Naive thymus-derived CD8-positive, alpha-beta T cell (primary cell): ENCODE results near the gene LDLRAD4. TPM values are rescaled to one million over a fixed set of nuclear protein-coding genes. Genes with fewer than 3 reads are reported as not detected.

Experiments used
- ATAC-seq, 2 donors: fragments of 150-1000 bp; cut with Tn5 transposase in 1 of 2; sonication (Bioruptor Pico), chemical (Tn5 transposase) in 1 of 2; 1 replicate in 1 of 2; 2 replicates in 1 of 2; pipeline ENCODE4 v1.10.0; 2021; ENCODE audit warnings: mild to moderate bottlenecking in 2 of 2, moderate library complexity in 2 of 2
- POLR2A ChIA-PET: fragments of 350-600 bp; sonication (Branson Sonifier 250); formaldehyde crosslinking; loops from one replicate; lab custom pipeline; 2021; ENCODE audit warnings: antibody characterized with exemption; lab: Charles Lee
- DNase-seq, 10 donors: peaks; one replicate each; pipeline versions ENCODE4 v3.0.0 to v3.0.0-alpha.2; 2020 to 2022
- H3K27ac Mint-ChIP-seq, 10 donors: one replicate each; pipeline ENCODE4 v1.8.0; 2020 to 2022; ENCODE audit warnings: mild to moderate bottlenecking in 10 of 10, mixed read lengths in 10 of 10, moderate library complexity in 4 of 10, inconsistent platforms in 1 of 10
- H3K27me3 Mint-ChIP-seq, 5 donors: one replicate each; pipeline ENCODE4 v1.8.0; 2021 to 2022; ENCODE audit warnings: mixed read lengths in 5 of 5
- H3K36me3 Mint-ChIP-seq, 3 donors: one replicate each; pipeline ENCODE4 v1.8.0; 2020 to 2022; ENCODE audit warnings: mixed read lengths in 3 of 3, mild to moderate bottlenecking in 2 of 3, inconsistent platforms in 1 of 3
- H3K4me1 Mint-ChIP-seq, 4 donors: one replicate each; pipeline ENCODE4 v1.8.0; 2021 to 2022; ENCODE audit warnings: mixed read lengths in 4 of 4
- H3K4me3 Mint-ChIP-seq, 10 donors: one replicate each; pipeline ENCODE4 v1.8.0; 2020 to 2022; ENCODE audit warnings: mild to moderate bottlenecking in 10 of 10, mixed read lengths in 10 of 10, moderate library complexity in 6 of 10, inconsistent platforms in 1 of 10
- H3K9me3 Mint-ChIP-seq, 9 donors: one replicate each; pipeline ENCODE4 v1.8.0; 2020 to 2022; ENCODE audit warnings: mixed read lengths in 9 of 9, mild to moderate bottlenecking in 3 of 9, inconsistent platforms in 1 of 9, moderate library complexity in 1 of 9
- polyA plus RNA-seq, 3 donors: library from polyadenylated mRNA; unstranded; fragments of 300-500 nt; fragmentation: Illumina TruSeq; gene quantifications; one replicate each; pipeline ENCODE4 v1.2.3, GENCODE V29; 2021
- total RNA-seq, 8 experiments: library from RNA in 2 of 8; stranded (reverse) in 2 of 8; gene quantifications; one replicate each; pipeline ENCODE4 v1.2.3 and lab custom pipeline; 2021 to 2026

LDLRAD4 gene
- total and polyA plus RNA-seq, 5 experiments from 2014 or later, result 11.4 to 56.8 (median 17.6) TPM

- H3K4me3 Mint-ChIP-seq, result no peak overlapping the region
- DNase-seq, result no peak
- peaks cover 0 to 11% (median 1%) of the 10 kb centered on the region in 3 donors for H3K36me3 Mint-ChIP-seq
- H3K27me3 Mint-ChIP-seq, result no peaks in the 10 kb centered on the region
- no peaks in the 10 kb centered on the region for H3K9me3 Mint-ChIP-seq
- ATAC-seq, result no peak
- POLR2A ChIA-PET, result interaction anchor here (1.3 kb wide), 1 partner anchor 10 kb away, joined by 3 read pairs; no protein-coding TSS in a partner anchor
- peak overlapping the region in 1 of 10 donors; percentile 6 for H3K27ac Mint-ChIP-seq
- peaks cover 8 to 31% (median 25%) of the 10 kb centered on the region in 4 donors for H3K4me1 Mint-ChIP-seq
These were observed 403.5 kb downstream of the LDLRAD4 start for GRCh38 chr18:13621886-13622619.

DNA sequence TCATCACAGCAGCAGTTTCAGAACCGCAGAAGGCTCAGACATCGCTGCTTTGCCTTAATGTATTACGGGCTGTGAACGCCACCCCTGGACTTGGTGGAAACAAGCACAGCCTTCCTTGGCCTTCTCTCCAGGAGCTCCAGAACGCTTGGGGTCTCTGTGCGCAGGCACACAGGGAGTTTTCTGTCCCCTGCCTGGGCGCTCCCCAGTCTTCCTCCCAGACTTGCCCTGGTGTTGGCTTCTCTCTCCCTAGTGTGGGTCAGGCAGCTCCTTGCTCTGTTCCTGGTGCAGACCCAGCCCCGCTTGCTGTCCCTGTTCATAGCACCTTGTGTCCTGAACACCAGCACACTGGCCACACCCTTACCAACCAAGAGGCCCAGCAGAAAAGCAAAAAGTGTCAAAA, 404.2 kb downstream of the LDLRAD4 start:
- H3K27me3 Mint-ChIP-seq, result no peaks in the 10 kb centered on the region
- H3K27ac Mint-ChIP-seq, result peak overlapping the region in 1 of 10 donors; percentile 56
- no peak for ATAC-seq

GRCh38 chr18:13623348-13623747, 404.8 kb downstream of the LDLRAD4 start:
- H3K27me3 Mint-ChIP-seq, result no peaks in the 10 kb centered on the region
- H3K27ac Mint-ChIP-seq, result peak overlapping the region in 3 of 10 donors; percentile 43 to 61 (median 56)
- DNase-seq, result no peak
- no peaks in the 10 kb centered on the region for H3K9me3 Mint-ChIP-seq
- no peak for ATAC-seq
- H3K36me3 Mint-ChIP-seq, result peaks cover 0 to 11% (median 0%) of the 10 kb centered on the region in 3 donors
- peaks cover 8 to 25% (median 18%) of the 10 kb centered on the region in 4 donors for H3K4me1 Mint-ChIP-seq
- POLR2A ChIA-PET, result no interaction called here
- no peak overlapping the region for H3K4me3 Mint-ChIP-seq

More for the DNA sequence above, 404.2 kb downstream of the LDLRAD4 start:
- Mint-ChIP-seq H3K4me1 (peaks cover 8 to 25% (median 19%) of the 10 kb centered on the region in 4 donors), H3K9me3 (no peaks in the 10 kb centered on the region), H3K4me3 (no peak overlapping the region), H3K36me3 (peaks cover 0 to 11% (median 1%) of the 10 kb centered on the region in 3 donors)
- no peak for DNase-seq
- POLR2A ChIA-PET, result no interaction called here

- H3K4me1 Mint-ChIP-seq, result peaks cover 9 to 27% (median 18%) of the 10 kb centered on the region in 4 donors
- no peak overlapping the region for H3K4me3 Mint-ChIP-seq
- no peaks in the 10 kb centered on the region for H3K9me3 Mint-ChIP-seq
- H3K27me3 Mint-ChIP-seq, result no peaks in the 10 kb centered on the region
- H3K36me3 Mint-ChIP-seq, result peaks cover 0 to 11% (median 0%) of the 10 kb centered on the region in 3 donors
- DNase-seq (no peak), ATAC-seq (no peak)
- POLR2A ChIA-PET, result no interaction called here
- H3K27ac Mint-ChIP-seq, result peak overlapping the region in 1 of 10 donors; percentile 61
These were observed 405.3 kb downstream of the LDLRAD4 start for GRCh38 chr18:13623871-13624270.

DNA sequence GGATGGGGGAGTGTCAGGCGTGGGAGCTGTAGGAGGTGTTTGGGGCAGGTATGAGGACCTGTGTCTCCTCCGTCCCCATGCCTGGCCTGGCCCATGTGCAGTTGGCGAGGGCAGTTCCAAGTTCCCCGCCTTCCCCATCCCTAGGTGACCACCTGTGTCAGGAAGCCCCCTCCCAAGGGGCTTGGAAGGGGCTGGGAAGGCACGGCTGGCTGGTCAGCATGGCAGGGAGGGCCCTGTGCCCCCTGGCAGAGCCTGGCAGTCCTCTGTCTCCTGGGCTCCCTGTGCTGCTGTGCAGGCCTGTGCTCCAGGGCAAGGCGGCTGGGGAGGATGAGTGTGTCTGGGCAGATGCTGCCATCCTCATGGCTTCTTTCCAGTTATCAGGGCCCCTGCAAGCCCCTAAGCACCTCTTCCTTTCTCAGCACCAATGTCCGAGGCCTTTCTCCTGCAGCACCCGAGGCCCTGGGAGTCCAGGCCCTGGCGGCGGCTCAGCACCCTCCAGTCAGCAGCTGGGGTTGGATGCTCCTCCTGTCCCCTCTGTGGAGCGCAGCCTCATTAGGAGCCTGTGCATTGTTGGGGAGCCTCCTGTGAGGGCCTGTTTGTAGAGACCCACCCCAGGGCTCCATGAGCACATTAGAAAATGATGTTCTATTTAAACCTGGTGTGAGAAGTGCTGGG, 406.1 kb downstream of the LDLRAD4 start:
- DNase-seq (no peak), ATAC-seq (no peak)
- Mint-ChIP-seq H3K36me3 (peaks cover 0 to 11% (median 0%) of the 10 kb centered on the region in 3 donors), H3K4me1 (peaks cover 9 to 33% (median 22%) of the 10 kb centered on the region in 4 donors), H3K4me3 (no peak overlapping the region), H3K27me3 (no peaks in the 10 kb centered on the region), H3K9me3 (no peaks in the 10 kb centered on the region), H3K27ac (peak overlapping the region in 5 of 10 donors; percentile 8 to 69 (median 56))
- POLR2A ChIA-PET, result no interaction called here

GRCh38 chr18:13625355-13625754, 406.8 kb downstream of the LDLRAD4 start:
- peaks cover 14 to 35% (median 25%) of the 10 kb centered on the region in 4 donors for H3K4me1 Mint-ChIP-seq

DNA sequence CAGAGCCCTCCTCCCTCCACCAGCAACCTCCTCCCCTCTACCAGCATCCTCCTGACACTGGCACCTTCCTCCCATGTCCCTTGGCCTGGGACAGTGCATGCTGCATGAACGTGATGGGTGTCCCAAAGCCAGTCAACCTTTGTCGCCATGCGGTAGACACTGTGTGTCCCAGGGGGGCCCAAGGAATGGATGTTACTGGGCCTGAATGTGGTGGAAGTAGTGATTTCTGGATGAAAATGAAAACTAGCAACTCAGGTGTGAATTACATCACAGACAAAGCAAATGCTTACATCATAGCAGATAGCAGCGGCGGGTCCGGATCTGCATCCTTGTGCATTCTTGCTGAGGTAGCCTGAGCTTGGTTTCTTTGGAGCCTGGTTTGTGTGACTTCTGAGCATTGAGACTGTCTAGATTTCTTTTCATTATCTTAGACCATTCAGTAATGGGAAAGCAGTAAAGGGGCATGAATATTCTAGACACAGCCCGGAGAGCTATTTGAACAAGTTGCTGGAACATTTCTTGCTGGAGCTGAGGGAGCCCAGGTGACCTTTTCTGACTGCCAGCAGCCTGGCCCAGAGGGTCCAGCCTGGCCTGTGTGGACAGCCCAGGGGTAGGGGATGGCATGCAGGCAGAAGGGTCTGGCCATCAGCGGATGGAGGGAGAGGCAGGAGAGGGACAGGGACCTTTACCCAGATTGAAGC, 407.4 kb downstream of the LDLRAD4 start:
- peaks cover 0 to 9% (median 0%) of the 10 kb centered on the region in 3 donors for H3K36me3 Mint-ChIP-seq
- H3K4me3 Mint-ChIP-seq, result no peak overlapping the region
- H3K27ac Mint-ChIP-seq, result peak overlapping the region in 8 of 10 donors; percentile 19 to 86 (median 56)
- no peaks in the 10 kb centered on the region for H3K9me3 Mint-ChIP-seq
- H3K4me1 Mint-ChIP-seq, result peaks cover 14 to 33% (median 24%) of the 10 kb centered on the region in 4 donors
- H3K27me3 Mint-ChIP-seq, result no peaks in the 10 kb centered on the region
- POLR2A ChIA-PET, result no interaction called here
- no peak for ATAC-seq
- DNase-seq, result no peak

More at GRCh38 chr18:13625355-13625754, 406.8 kb downstream of the LDLRAD4 start:
- Mint-ChIP-seq H3K27ac (peak overlapping the region in 3 of 10 donors; percentile 8 to 69 (median 59)), H3K9me3 (no peaks in the 10 kb centered on the region), H3K4me3 (no peak overlapping the region), H3K27me3 (no peaks in the 10 kb centered on the region), H3K36me3 (peaks cover 0 to 11% (median 0%) of the 10 kb centered on the region in 3 donors)
- no peak for DNase-seq
- POLR2A ChIA-PET, result no interaction called here
- no peak for ATAC-seq

DNA sequence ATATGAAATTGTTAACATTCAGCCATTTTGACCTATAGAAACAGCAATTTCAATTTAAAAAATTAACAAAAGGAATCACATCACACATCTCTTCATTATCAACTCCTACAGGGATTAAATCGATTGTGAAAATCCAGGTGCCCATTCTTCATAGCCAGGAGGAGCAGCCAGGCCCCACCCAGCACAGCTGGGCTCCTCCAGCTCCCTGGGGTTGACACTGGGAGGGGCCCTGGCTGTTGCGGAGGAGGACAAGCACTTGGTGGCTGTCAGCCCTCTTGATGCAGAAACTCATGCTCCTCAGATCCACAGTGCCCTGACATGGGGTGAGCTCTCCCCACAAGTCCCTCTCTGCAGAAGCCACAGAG, 408.0 kb downstream of the LDLRAD4 start:
- Mint-ChIP-seq H3K9me3 (no peaks in the 10 kb centered on the region), H3K27ac (peak overlapping the region in 5 of 10 donors; percentile 33 to 86 (median 65)), H3K36me3 (peaks cover 0 to 9% (median 0%) of the 10 kb centered on the region in 3 donors), H3K27me3 (no peaks in the 10 kb centered on the region), H3K4me1 (peaks cover 14 to 33% (median 24%) of the 10 kb centered on the region in 4 donors), H3K4me3 (no peak overlapping the region)
- ATAC-seq (no peak), DNase-seq (no peak)
- POLR2A ChIA-PET, result no interaction called here

DNA sequence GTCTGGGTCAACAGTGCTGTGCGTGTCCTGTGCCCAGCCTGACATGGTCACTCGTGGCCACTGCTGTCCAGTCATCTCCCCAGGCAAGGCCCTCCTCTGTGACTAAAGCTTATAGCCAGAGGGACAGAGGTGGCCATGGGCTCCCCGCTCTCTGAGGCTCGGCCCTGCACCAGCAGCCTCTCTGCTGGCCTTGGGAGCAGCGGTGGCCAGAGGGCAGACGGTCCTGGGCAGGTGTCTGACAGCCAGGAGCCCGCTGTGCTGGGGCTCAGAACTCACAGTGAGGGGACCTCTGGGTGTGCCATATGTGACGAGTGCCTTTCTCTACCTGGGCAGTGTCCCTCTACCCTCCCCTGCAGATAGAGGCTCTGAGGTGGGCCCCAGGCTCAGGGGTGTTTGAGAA, 409.1 kb downstream of the LDLRAD4 start:
- no peak overlapping the region for H3K4me3 Mint-ChIP-seq
- H3K36me3 Mint-ChIP-seq, result peaks cover 0 to 9% (median 0%) of the 10 kb centered on the region in 3 donors
- DNase-seq (no peak), ATAC-seq (no peak)
- H3K9me3 Mint-ChIP-seq, result no peaks in the 10 kb centered on the region
- H3K4me1 Mint-ChIP-seq, result peaks cover 14 to 33% (median 24%) of the 10 kb centered on the region in 4 donors
- peak overlapping the region in 3 of 10 donors; percentile 20 to 67 (median 61) for H3K27ac Mint-ChIP-seq
- POLR2A ChIA-PET, result no interaction called here
- no peaks in the 10 kb centered on the region for H3K27me3 Mint-ChIP-seq

- no peaks in the 10 kb centered on the region for H3K27me3 Mint-ChIP-seq
- POLR2A ChIA-PET, result interaction anchor here (1.4 kb wide), 1 partner anchor 409 kb away, joined by 4 read pairs; no protein-coding TSS in a partner anchor
- DNase-seq (no peak), ATAC-seq (no peak)
- peak overlapping the region in 8 of 10 donors; percentile 1 to 65 (median 38) for H3K27ac Mint-ChIP-seq
- peaks cover 14 to 33% (median 24%) of the 10 kb centered on the region in 4 donors for H3K4me1 Mint-ChIP-seq
- H3K36me3 Mint-ChIP-seq, result peaks cover 0 to 5% (median 0%) of the 10 kb centered on the region in 3 donors
- H3K4me3 Mint-ChIP-seq, result no peak overlapping the region
- no peaks in the 10 kb centered on the region for H3K9me3 Mint-ChIP-seq
These were observed 409.7 kb downstream of the LDLRAD4 start for GRCh38 chr18:13628211-13628610.

GRCh38 chr18:13629841-13630715, 411.5 kb downstream of the LDLRAD4 start:
- H3K4me3 Mint-ChIP-seq, result no peak overlapping the region
- POLR2A ChIA-PET, result interaction anchor here (0.8 to 1.0 kb wide), 2 partner anchors 61 to 414 kb away, joined by 4 to 5 read pairs; no protein-coding TSS in a partner anchor
- ATAC-seq (peak; percentile 93 to 96), DNase-seq (peak in 9 of 10 donors; percentile 39 to 84 (median 66))
- peak overlapping the region in 6 of 10 donors; percentile 7 to 82 (median 62) for H3K27ac Mint-ChIP-seq
- no peaks in the 10 kb centered on the region for H3K27me3 Mint-ChIP-seq
- H3K36me3 Mint-ChIP-seq, result peaks cover 0 to 5% (median 0%) of the 10 kb centered on the region in 3 donors
- H3K4me1 Mint-ChIP-seq, result peaks cover 10 to 32% (median 19%) of the 10 kb centered on the region in 4 donors
- H3K9me3 Mint-ChIP-seq, result no peaks in the 10 kb centered on the region
